Uterus (tissue), 2 donors: ENCODE results near the gene DOCK3.

Source experiments
- POLR2A ChIP-seq, 2 donors: fragments of 450-650 bp; IDR thresholded peaks; one replicate each; pipeline ENCODE4 v1.6.1; 2016; ENCODE audit warnings: antibody characterized with exemption in 2 of 2, mild to moderate bottlenecking in 1 of 2, moderate library complexity in 1 of 2
- TF ChIP-seq, protein P1 (sequence below), 4 experiments: fragments of 200-600 bp in 2 of 4; fragments of 450-650 bp in 2 of 4; sonication (generic) in 2 of 4; IDR thresholded peaks; one replicate each; pipeline ENCODE4 v1.5.1; 2016 to 2019; ENCODE audit warnings: antibody characterized with exemption in 4 of 4, mild to moderate bottlenecking in 2 of 4, moderate library complexity in 1 of 4

GRCh38 chr3:50759015-50759414 lies 84.3 kb downstream of the DOCK3 start:
- TF ChIP-seq POLR2A (IDR thresholded peaks at IDR 0.05), result no peak
- TF ChIP-seq, protein P1, sequence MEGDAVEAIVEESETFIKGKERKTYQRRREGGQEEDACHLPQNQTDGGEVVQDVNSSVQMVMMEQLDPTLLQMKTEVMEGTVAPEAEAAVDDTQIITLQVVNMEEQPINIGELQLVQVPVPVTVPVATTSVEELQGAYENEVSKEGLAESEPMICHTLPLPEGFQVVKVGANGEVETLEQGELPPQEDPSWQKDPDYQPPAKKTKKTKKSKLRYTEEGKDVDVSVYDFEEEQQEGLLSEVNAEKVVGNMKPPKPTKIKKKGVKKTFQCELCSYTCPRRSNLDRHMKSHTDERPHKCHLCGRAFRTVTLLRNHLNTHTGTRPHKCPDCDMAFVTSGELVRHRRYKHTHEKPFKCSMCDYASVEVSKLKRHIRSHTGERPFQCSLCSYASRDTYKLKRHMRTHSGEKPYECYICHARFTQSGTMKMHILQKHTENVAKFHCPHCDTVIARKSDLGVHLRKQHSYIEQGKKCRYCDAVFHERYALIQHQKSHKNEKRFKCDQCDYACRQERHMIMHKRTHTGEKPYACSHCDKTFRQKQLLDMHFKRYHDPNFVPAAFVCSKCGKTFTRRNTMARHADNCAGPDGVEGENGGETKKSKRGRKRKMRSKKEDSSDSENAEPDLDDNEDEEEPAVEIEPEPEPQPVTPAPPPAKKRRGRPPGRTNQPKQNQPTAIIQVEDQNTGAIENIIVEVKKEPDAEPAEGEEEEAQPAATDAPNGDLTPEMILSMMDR (IDR thresholded peaks at IDR 0.05), result no peak
